Loucy (cell line): ENCODE measurements around the gene RCAN2.

Experiments used
- EZH2phosphoT487 ChIP-seq: fragments of 200-600 bp; IDR thresholded peaks from 2 replicates; pipeline ENCODE4 v1.6.1; 2018; ENCODE audit warnings: antibody characterized with exemption, mild to moderate bottlenecking, moderate library complexity, borderline replicate concordance
- TF ChIP-seq, protein P1 (sequence below): fragments of 200-600 bp; sonication (generic); conservative IDR thresholded peaks from 2 replicates; pipeline ENCODE4 v1.5.1; 2014; ENCODE audit warnings: mild to moderate bottlenecking, antibody characterized with exemption, low read length

DNA sequence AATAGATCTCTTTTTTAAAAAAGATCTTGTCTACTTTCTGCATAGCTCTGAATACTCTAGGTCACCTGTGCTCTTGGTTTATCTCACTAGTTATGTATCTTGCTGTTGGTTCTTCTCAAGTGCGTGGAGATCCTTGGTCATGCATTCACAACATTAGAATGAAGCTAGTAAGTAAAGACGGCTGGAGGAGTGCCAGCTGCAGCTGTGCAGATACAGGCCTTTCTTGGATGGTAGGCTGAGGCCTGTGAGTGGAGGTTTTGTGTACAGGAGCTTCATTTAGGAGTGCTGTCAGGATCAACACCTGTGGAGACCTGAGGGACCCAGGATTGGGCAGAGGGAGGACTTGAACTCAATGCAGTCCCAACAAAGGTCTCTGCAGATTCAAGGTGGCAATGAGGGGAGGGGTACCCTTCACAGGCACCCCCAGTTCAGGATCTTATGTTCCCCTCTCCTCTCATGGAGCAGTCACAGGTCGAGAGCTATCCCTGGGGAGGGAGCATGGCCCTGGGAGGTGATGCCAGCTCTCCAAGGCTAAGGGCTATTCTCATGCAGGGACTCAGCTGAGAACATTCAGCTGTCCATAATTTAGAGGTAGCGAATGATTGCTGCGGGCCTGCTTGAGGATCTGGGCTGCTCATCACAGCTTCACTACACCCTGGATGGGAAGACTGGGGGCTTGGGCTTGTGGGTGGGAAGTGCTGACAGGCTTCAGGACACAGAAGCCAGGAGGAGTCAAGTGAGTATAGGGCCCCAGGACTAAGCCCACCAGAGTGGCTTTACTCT, 221.6 kb downstream of the RCAN2 start:
- TF ChIP-seq, protein P1, sequence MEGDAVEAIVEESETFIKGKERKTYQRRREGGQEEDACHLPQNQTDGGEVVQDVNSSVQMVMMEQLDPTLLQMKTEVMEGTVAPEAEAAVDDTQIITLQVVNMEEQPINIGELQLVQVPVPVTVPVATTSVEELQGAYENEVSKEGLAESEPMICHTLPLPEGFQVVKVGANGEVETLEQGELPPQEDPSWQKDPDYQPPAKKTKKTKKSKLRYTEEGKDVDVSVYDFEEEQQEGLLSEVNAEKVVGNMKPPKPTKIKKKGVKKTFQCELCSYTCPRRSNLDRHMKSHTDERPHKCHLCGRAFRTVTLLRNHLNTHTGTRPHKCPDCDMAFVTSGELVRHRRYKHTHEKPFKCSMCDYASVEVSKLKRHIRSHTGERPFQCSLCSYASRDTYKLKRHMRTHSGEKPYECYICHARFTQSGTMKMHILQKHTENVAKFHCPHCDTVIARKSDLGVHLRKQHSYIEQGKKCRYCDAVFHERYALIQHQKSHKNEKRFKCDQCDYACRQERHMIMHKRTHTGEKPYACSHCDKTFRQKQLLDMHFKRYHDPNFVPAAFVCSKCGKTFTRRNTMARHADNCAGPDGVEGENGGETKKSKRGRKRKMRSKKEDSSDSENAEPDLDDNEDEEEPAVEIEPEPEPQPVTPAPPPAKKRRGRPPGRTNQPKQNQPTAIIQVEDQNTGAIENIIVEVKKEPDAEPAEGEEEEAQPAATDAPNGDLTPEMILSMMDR = no peak
- TF ChIP-seq EZH2phosphoT487 = no peak
